GM12875 (cell line): ENCODE data around the gene HMCES.
"Not testable (repeated sequence)": the region's sequence is repeated elsewhere in the genome, so short reads cannot be mapped to it uniquely, and the experiment has no call there.

Source experiments
- H3K4me3 ChIP-seq: one replicate; pipeline ENCODE4 v1.5.1; 2011; ENCODE audit warnings: low read depth, low read length, control low read depth
- CTCF ChIP-seq: IDR thresholded peaks from 2 replicates; pipeline ENCODE4 v1.5.1; 2011; ENCODE audit warnings: low read depth, mild to moderate bottlenecking, control low read depth, inconsistent platforms, low read length, moderate library complexity, borderline replicate concordance; ENCODE audit not compliant: insufficient read depth

HMCES gene

GRCh38 chr3:129348734-129349133 lies 70.1 kb downstream of the HMCES start:
- no peak overlapping the region for H3K4me3 ChIP-seq
- no peak for TF ChIP-seq CTCF

- H3K4me3 ChIP-seq, result not testable (repeated sequence)
Measured at GRCh38 chr3:129349169-129349568, 70.5 kb downstream of the HMCES start.

GRCh38 chr3:129349791-129350190 lies 71.1 kb downstream of the HMCES start:
- no peak overlapping the region for H3K4me3 ChIP-seq
- no peak for TF ChIP-seq CTCF

- peak; percentile 60 for TF ChIP-seq CTCF
- no peak overlapping the region for H3K4me3 ChIP-seq
Measured at GRCh38 chr3:129352045-129352444, 73.4 kb downstream of the HMCES start.

- TF ChIP-seq CTCF, result no peak
- H3K4me3 ChIP-seq, result no peak overlapping the region
Measured at GRCh38 chr3:129352650-129353588, 74.2 kb downstream of the HMCES start.

GRCh38 chr3:129353589-129353941 lies 74.9 kb downstream of the HMCES start:
- no peak for TF ChIP-seq CTCF
- no peak overlapping the region for H3K4me3 ChIP-seq
